GM18502 (cell line): Measurements from ENCODE around the gene C4orf36.
"Not testable (repeated sequence)": the region's sequence is repeated elsewhere in the genome, so short reads cannot be mapped to it uniquely, and the experiment has no call there.

Experiments
- ATAC-seq: cut with Tn5 transposase; IDR thresholded peaks from one replicate; pipeline ENCODE4 v1.9.1; 2021; ENCODE audit warnings: mild to moderate bottlenecking; ENCODE audit not compliant: unreplicated experiment, poor library complexity

Gene C4orf36

DNA sequence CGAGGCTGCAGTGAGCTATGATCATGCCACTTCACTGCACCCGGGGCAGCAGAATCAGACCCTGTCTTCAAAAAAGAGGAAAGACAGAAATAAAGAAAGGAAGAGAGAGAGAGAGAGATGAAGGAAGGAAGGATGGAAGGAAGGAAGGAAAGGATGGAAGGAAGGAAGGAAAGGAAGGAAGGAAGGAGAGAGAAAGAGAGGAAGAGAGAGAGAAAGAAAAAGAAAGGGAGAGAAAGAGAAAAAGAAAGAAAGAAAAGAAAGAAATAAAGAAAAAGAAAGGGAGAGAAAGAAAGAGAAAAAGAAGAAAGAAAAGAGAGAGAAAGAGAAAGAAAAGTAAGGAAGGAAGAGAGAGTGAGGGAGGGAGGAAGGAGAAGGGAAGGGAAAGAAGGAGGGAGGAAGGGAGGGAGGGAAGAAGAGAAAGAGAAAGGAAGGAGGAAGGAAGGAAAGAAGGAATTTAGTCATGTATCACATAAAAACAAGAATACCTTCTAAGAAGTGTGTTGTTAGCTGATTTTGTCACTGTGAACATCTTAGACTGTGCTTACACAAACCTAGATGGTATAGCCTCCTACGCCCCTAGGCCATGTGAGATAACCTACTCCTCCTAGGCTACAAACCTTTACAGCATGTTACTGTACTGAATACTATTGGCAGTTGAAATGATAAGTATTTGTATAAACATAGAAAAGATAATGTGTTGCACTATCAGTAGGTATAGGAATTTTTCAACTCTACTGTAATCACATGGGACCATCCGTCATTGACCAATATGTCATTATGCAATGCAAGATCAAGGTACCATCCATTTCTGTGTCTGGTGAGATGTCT, 25.2 kb upstream of the C4orf36 start:
- ATAC-seq, result no peak

DNA sequence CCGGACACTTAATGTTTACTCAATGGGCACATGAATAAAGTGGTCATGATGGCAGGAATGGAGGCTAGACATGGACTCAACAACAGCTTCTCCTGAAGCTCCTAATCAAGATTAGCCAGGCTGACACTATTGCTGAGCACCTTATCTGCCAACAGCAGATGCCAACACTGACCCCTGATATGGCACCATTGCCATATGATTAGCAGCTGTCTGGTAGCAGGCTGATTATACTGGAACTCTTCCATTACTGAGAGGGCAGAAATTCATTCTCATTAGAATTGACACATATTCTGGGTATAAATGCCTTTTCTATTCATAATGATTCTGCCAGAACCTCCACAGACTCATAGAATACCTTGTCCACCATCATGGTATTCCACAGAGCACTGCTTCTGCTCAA, 24.2 kb upstream of the C4orf36 start:
- ATAC-seq, result no peak

- no peak for ATAC-seq
These were observed 18.8 kb upstream of the C4orf36 start for GRCh38 chr4:86910820-86911684.

- ATAC-seq, result no peak
These were observed 18.1 kb upstream of the C4orf36 start for GRCh38 chr4:86910369-86910768.

DNA sequence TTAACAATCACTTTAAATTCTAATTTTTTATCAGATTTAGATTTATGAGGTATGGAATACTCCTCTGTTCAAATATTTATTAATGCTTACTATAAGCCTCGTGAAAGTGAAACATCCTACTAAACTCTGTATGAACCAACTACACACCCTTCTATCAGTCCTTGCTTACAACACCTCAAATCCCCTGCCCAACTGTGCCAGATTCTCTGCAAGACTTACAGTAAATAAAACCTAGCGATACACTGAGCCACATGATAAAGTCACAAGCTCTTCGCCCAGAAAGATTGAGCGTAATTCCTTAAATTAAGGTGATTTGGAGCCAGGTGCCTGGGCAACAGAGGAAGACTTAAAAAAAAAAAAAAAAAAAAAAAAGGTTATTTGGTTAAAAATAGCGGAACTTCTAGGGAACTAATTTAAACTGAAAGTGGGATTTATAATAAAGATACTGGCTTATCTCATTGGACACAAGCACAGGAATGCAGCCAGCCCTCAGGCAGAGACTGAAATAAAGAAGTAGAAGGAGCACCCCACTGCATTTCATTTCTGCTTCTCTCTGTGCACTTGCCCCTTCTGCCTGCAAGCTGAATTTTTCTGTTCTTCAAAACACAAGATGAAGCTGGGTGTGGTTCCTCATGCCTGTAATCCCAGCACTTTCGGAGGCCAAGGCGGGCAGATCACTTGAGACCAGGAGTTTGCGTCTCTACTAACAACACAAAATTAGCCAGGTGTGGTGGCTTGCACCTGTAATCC, 17.5 kb upstream of the C4orf36 start:
- no peak for ATAC-seq

DNA sequence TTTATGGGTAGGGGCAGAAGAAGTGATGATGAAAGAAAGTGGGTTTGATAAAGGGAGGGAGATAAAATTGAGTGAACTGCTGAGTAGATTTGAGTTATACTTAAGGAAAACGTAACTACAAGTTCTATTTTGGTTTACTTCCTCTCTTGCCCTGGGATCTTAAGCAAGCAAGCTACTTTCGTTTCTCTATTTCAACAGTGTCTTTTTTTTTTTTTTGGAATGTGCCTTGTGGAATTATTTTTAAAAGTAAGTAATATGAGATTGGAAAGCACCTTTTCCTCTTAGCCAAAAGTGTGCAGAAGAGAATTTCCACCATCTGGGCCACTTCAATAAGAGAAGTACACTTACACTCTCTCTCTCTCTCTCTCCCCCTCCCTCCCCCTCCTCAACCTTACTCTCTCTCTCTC, 16.0 kb upstream of the C4orf36 start:
- ATAC-seq, result peak; percentile 36

- no peak for ATAC-seq
These were observed 9.6 kb upstream of the C4orf36 start for GRCh38 chr4:86901864-86902263.

DNA sequence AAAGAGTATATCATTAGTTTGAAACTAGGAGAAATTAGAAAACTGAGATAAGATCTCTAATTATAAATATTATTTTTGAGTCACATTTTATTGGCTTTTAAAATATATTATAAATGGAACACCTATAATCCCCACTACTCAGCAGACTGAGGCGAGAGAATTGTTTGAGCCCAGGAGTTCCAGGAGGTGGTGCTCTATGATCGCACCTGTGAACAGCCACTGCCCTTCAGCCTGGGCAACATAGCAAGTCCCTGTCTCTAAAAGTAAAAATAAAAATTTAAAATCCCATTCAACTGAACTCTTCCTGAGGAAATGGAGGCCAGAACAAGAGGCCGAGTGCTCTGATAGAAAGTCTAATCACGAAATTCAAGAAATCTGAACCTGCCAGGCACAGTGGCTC, 6.3 kb upstream of the C4orf36 start:
- ATAC-seq, result no peak

- ATAC-seq, result no peak
These were observed 4.4 kb upstream of the C4orf36 start for GRCh38 chr4:86896596-86896995.

GRCh38 chr4:86895692-86896488, 3.7 kb upstream of the C4orf36 start:
- ATAC-seq, result peak; percentile 61

DNA sequence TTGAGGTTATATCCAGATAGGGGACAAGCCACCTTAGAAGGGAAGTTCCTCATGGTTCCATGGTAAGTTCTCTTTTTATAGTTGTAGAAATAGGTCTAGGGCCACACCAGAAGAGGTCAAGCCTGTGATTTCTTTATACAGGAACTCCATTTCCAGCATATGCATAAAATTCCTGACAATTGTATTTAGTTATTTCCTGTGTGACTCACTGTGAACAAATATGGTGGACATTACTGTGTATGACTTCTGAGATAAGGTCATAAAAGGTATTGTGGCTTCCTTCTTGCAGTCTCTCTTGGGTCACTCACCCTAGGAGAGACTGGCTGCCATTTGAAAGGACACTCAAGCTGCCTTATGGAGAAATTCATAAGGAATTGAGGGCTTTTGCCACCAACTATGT, 2.2 kb upstream of the C4orf36 start:
- no peak for ATAC-seq

GRCh38 chr4:86893136-86893535, 914 bp upstream of the C4orf36 start:
- no peak for ATAC-seq

DNA sequence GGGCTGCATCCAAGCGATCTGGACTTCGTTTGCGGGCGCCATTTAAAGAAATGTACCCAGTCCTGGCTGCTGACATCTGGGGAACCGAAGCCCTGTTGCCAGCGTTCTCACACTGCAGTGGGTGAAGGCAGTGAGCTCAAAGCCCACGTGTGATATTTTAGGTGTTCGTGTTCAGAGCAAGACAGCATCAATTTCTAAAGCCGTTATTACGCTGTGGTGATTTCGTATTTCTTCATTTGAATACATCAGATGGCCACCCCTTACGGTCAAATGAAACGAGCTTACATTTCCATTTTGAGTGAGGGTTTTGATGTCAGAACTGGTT, 376 bp upstream of the C4orf36 start:
- ATAC-seq, result peak; percentile 21

DNA sequence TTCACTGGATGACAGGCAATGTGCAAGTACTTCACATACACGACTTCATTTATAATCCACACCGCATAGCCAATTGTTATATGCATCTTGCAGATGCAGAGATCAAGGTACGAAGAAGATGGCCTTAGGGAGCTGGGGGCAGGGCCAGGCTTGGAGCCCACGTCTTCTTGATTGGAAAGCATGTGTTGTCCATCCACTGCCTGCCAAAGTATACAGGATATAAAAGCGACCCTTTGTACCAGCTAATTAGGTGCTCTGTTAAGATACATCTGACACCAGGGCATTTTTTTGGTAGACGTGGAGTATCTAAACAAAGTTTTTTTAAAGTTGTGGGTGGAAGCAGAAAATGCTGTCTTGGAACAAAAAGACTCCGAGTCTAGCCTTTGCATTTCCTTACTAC, 1.4 kb downstream of the C4orf36 start:
- ATAC-seq, result no peak

GRCh38 chr4:86879641-86880040, 12.6 kb downstream of the C4orf36 start:
- ATAC-seq, result no peak

DNA sequence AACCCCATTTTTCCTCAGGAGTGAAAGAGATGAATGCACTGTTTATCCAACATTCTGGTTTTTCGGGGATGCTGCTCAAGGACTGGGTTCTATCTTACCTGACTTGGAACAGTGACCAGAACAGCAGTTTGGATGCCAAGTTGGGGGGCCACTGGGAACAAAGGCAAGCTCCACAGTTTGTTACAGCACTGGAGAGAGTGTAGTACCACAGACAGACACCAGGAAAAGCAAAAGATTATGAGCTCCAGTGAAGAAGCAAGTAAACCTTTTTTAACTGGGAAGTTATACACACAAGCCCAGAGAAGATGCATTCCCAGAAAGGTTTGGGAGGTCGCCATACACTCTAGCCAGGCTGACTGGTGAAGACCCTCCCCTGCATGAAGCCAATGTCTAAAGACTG, 13.6 kb downstream of the C4orf36 start:
- ATAC-seq, result no peak

DNA sequence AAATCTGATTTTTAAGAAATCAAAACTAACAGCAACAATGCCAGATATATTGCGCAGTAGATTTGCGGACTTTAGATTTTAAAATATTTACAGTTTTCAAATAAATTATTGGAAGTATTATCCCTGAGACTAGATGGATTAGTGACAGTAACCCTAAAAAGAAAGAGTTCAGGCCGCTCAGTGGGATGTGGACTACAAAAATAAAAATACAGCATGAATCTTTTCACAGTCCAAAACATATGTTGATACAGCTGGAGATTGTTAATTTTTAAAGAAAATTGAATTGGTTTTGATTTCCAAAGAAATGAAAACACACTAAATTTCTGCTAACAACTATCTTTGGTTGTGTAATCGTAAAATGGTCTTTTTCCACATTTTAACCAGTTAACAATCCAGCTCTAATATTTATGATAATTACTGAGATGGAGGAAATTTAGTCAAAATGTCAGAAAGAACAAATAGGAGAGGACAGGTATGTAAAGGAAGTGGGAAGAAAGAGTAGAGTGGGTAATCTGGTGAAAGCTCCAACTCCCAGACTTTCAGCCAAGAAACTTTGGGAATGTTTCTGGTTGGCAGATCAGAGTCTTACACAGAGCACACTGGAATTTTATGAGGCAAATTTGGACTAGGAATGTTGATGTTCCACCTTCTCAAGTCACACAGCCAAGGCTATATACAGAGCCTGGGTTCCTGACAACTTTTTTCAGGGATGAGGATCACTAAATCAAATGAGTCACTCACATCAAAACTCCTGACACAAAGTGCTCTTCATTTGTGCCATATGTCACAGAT, 15.1 kb downstream of the C4orf36 start:
- no peak for ATAC-seq

- ATAC-seq, result not testable (repeated sequence)
These were observed 16.8 kb downstream of the C4orf36 start for GRCh38 chr4:86875436-86875835.

GRCh38 chr4:86872135-86872534, 20.1 kb downstream of the C4orf36 start:
- ATAC-seq, result no peak
